Retinal pigment epithelial cell (primary cell): ENCODE data around the gene ZFHX2.
A peak's percentile ranks its signal among the peaks of the same experiment; 100 is the strongest.

Source experiments
- DNase-seq: peaks from one replicate; pipeline ENCODE4 v3.0.0-alpha.2; 2010; ENCODE audit warnings: low read depth
- H3K4me3 ChIP-seq: 2 replicates; pipeline ENCODE4 v1.5.1; 2011; ENCODE audit warnings: mild to moderate bottlenecking, low read length, control low read depth, moderate library complexity
- TF ChIP-seq, protein P1 (sequence below): conservative IDR thresholded peaks from 2 replicates; pipeline ENCODE4 v1.5.1; 2011; ENCODE audit warnings: low read depth, low read length, control low read depth, inconsistent platforms

Gene ZFHX2

DNA sequence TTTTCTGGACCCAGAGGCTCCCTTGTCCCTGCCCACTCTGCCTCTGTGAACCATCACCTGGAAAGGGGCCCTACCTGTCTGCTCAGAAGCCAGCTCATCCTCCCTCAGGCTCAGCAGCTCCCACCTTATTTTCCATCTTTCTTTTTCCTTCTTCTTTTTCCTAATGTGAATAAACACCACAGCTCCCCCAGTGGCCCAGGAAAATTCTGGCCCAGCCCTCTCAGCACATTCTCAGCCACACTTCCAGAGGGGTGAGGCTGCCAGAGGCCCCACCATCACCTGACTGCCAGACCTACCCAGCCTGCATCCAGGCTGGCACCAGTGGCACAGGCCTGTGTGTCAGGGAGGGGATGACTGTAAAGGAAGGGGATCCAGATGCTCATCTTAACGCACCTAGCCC lies 23.0 kb downstream of the ZFHX2 start:
- TF ChIP-seq, protein P1, sequence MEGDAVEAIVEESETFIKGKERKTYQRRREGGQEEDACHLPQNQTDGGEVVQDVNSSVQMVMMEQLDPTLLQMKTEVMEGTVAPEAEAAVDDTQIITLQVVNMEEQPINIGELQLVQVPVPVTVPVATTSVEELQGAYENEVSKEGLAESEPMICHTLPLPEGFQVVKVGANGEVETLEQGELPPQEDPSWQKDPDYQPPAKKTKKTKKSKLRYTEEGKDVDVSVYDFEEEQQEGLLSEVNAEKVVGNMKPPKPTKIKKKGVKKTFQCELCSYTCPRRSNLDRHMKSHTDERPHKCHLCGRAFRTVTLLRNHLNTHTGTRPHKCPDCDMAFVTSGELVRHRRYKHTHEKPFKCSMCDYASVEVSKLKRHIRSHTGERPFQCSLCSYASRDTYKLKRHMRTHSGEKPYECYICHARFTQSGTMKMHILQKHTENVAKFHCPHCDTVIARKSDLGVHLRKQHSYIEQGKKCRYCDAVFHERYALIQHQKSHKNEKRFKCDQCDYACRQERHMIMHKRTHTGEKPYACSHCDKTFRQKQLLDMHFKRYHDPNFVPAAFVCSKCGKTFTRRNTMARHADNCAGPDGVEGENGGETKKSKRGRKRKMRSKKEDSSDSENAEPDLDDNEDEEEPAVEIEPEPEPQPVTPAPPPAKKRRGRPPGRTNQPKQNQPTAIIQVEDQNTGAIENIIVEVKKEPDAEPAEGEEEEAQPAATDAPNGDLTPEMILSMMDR: peak; percentile 38

DNA sequence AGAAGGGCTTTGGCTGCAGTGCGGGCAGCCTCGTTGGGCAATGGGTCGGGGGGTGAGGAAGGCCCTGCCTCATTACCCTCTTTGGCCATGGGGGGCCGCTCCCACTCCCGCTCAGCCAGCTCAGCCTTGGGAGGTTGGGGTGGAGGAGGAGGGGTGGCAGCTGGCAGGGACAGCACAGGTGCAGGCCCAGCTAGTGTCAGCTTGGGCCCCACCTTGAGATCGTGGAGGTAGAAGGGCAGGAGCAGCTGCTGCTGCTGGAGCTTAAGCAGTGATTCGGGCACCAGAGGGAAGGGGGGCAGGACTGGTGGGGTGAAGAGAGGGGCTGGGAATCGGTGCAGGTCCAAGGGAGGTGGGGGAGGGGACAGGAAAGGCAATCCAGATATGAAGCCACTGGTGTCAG lies 26.0 kb downstream of the ZFHX2 start:
- H3K4me3 ChIP-seq: no peak overlapping the region
- TF ChIP-seq, protein P1: no peak
- DNase-seq: no peak

More for the DNA sequence above, 23.0 kb downstream of the ZFHX2 start:
- DNase-seq: no peak
- no peak overlapping the region for H3K4me3 ChIP-seq

DNA sequence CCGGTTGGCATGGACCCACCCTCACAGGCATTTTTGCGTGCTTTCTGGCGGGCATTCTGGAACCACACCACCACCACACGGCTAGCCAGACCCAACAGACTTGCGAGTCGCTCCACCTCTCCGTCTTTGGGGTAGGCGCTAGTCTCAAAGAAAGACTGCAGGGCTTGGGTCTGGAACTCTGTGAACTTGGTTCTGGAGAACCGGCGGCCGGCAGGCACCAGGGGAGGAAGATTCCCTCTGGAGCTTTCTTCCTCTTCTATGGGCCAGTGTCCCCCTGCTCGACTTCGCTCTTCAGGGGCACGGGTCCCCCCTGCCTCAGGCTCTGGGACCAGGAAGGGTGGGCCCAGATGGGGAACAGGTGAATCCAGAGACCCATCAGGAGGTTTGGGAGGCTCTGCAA lies 26.6 kb downstream of the ZFHX2 start:
- TF ChIP-seq, protein P1: no peak
- no peak for DNase-seq
- no peak overlapping the region for H3K4me3 ChIP-seq

DNA sequence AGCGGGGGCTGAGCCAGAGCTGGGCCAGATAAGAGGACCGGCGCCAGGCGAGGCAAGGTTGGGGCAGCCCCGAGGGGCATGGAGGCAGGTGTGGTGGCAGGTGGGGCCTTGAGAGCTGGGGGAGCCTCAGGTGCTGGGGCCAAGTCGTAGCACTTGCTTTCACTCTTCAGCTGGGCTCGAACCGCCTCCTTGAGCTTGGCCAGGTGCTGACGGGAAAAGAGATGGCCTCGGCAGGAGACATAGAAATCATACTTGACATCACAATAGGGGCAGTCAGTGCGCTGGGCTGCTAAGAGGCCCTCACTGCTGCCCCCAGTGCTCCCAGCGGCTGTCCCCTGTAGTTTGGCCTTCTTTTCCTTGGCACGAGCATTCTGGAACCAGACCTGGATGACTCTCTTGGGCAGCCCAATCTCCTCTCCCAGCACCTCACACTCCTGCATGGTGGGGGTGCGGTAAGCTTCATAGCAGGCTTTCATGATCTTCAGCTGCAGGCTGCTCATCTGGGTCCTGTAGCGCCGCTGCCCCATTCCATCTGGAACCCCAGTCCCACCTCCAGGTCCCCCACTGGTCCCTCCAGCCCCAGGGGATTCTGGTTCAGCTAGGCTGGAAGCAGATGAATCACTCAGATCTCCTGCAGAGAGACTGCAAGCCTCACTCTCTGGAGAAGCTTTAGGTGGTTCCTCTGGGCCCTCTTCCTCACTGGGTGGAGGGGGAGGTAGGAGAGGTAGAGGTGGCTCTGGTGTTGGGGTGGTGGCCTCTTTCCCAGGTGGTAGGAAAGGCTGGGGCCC lies 28.1 kb downstream of the ZFHX2 start:
- no peak for DNase-seq
- TF ChIP-seq, protein P1: no peak
- no peak overlapping the region for H3K4me3 ChIP-seq

DNA sequence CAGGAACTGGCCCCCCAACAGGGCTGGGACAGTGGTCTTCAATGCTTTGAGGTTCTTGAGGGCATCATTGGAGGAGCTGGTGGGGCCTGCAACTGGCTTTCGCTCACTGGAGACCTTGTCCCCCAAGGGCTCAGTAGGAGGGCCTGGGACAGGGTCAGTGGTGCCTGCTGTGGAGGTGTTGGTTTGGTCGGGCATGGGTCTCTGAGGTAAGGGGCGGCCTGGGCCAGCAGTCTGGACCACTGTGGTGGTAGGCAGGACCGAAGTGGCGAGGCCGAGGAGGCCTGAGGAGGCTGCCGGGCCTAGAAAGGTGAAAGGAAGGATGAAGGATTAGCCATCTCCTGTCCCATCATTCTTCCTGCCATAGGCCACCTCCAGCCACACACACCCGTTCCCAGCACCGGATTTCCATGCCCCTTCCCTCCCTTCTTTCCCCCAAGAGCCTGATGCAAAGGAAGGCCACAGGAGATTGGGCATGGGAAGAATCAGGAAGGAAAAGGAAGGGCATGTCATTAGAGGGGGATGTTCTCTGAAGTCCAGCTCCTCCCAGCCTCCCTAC lies 28.8 kb downstream of the ZFHX2 start:
- DNase-seq: no peak
- TF ChIP-seq, protein P1: no peak
- no peak overlapping the region for H3K4me3 ChIP-seq

DNA sequence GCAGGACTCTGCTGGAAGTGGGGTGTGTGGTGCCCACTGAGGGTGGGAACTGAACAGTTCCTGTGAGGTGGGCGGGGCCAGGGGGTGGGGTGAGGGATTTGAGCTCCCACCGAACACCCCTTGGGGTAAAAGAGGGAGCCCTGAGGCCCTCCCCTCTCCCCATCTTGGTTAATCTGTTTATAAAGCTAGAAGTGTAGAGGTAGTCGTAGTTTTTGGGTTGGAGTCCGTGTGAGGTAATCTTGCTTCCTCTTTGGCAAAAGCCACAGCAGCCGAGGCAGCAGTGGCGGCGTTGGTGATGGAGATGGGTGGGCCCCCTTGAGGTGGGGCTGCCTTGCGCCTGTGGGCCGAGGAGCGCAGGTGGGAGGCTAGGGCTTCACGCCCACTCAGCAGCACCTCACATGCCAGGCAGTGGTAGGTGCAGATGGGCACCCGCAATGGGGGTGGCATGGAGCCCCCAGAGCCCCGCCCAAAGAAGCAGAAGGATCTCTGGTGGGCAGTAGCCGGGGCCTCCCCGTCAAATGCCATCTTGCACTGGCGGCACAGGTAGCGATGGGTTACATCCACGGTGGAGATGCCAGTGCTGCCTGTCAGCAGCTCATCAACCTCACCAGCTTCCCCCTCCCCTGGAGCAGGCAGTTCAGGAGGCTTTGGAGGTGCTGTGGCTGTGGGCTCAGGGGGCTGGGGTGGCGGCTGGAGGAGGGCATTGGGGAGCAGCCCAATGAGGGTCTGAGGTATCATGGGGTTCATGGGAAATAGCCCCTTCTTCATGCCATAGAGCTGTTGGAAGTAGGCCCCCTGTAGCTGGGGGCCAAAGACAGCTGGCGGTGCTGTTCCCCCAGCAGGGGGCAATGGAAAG lies 29.6 kb downstream of the ZFHX2 start:
- DNase-seq: no peak
- TF ChIP-seq, protein P1: no peak
- no peak overlapping the region for H3K4me3 ChIP-seq
